ENCODE results near the gene PCNT.
"Not testable (repeated sequence)": the region's sequence is repeated elsewhere in the genome, so short reads cannot be mapped to it uniquely, and the experiment has no call there.

PCNT gene

DNA sequence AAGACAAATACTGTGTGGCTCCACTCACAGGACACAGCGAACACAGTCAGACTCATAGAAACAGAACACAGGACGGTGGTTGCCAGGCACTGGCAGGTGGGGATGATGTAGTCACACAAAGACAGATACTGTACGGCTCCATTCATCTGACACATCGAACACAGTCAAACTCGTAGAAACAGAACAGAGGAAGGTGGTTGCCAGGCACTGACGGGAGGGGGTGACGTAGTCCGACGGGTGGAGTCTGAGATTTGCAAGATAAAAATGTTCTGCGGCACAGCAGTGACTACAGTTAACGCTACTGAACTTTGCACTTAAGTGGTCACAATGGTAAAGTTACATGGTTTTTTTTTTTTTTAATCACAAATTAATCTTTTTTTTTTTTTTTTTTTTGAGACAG lies 19.0 kb upstream of the PCNT start:
- H3K9ac ChIP-seq (ENCODE audit: low read depth in 1 of 2, low read length in 2 of 2) = no peak overlapping the region
- no peaks in the 10 kb centered on the region for H3K27me3 ChIP-seq (ENCODE audit: control insufficient read depth in 2 of 2, insufficient read depth in 2 of 2, low read length in 2 of 2)
- peaks cover 0 to 6% of the 10 kb centered on the region in 2 donors for H3K36me3 ChIP-seq (ENCODE audit: control insufficient read depth in 2 of 2, insufficient read depth in 2 of 2, low read length in 2 of 2)
- H3K4me3 ChIP-seq (ENCODE audit: low read length in 2 of 2) = no peak overlapping the region
- H3K9me3 ChIP-seq (ENCODE audit: control insufficient read depth in 2 of 2, low read length in 2 of 2) = no peaks in the 10 kb centered on the region
- no peak overlapping the region for H3K27ac ChIP-seq (ENCODE audit: low read depth in 2 of 2, low read length in 2 of 2)
- no peaks in the 10 kb centered on the region for H3K4me1 ChIP-seq (ENCODE audit: control insufficient read depth in 2 of 2, insufficient read depth in 2 of 2, low read length in 2 of 2)

DNA sequence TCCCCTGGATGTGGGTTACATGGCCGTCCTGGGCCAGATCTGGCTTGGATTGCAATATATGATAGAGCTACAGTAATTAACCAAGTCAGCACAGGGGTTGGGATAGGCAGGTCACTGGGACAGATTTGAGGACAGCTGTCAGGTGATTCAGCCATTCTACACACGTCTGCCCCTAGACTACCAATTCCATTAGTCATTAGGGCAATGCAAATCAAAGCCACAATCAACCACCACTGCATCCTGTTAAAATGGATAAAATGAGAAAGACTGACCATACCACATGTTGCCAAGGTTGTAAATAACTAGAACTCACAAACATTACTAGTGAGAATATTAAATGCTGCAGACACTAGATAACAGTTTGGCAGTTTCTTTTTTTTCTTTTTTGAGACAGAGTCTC lies 16.3 kb upstream of the PCNT start:
- H3K27ac ChIP-seq (ENCODE audit: low read depth in 2 of 2, low read length in 2 of 2) = no peak overlapping the region
- no peaks in the 10 kb centered on the region for H3K27me3 ChIP-seq (ENCODE audit: control insufficient read depth in 2 of 2, insufficient read depth in 2 of 2, low read length in 2 of 2)
- no peaks in the 10 kb centered on the region for H3K9me3 ChIP-seq (ENCODE audit: control insufficient read depth in 2 of 2, low read length in 2 of 2)
- peaks cover 0 to 6% of the 10 kb centered on the region in 2 donors for H3K36me3 ChIP-seq (ENCODE audit: control insufficient read depth in 2 of 2, insufficient read depth in 2 of 2, low read length in 2 of 2)
- no peak overlapping the region for H3K4me3 ChIP-seq (ENCODE audit: low read length in 2 of 2)
- no peaks in the 10 kb centered on the region for H3K4me1 ChIP-seq (ENCODE audit: control insufficient read depth in 2 of 2, insufficient read depth in 2 of 2, low read length in 2 of 2)
- H3K9ac ChIP-seq (ENCODE audit: low read depth in 1 of 2, low read length in 2 of 2) = no peak overlapping the region

DNA sequence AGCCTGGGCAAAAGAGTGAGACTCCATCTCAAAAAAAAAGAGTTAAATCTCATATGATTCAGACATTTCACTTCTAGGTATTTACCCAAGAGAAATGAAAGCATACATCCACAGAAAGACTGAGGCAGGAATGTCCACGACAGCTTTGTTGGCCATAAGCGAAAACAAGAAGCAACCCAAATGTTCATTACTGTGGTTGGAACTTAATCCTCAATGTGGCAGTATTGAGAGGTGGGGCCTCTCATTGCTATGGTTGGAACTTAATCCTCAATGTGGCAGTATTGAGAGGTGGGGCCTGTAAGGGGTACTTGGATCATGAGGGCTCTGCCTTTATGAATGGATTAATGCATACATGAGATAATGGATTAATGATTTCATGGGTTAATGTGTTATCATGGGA lies 15.5 kb upstream of the PCNT start:
- H3K36me3 ChIP-seq (ENCODE audit: control insufficient read depth in 2 of 2, insufficient read depth in 2 of 2, low read length in 2 of 2) = peaks cover 0 to 6% of the 10 kb centered on the region in 2 donors
- no peak overlapping the region for H3K9ac ChIP-seq (ENCODE audit: low read depth in 1 of 2, low read length in 2 of 2)
- H3K27me3 ChIP-seq (ENCODE audit: control insufficient read depth in 2 of 2, insufficient read depth in 2 of 2, low read length in 2 of 2) = no peaks in the 10 kb centered on the region
- no peaks in the 10 kb centered on the region for H3K9me3 ChIP-seq (ENCODE audit: control insufficient read depth in 2 of 2, low read length in 2 of 2)
- no peak overlapping the region for H3K4me3 ChIP-seq (ENCODE audit: low read length in 2 of 2)
- no peaks in the 10 kb centered on the region for H3K4me1 ChIP-seq (ENCODE audit: control insufficient read depth in 2 of 2, insufficient read depth in 2 of 2, low read length in 2 of 2)
- no peak overlapping the region for H3K27ac ChIP-seq (ENCODE audit: low read depth in 2 of 2, low read length in 2 of 2)

DNA sequence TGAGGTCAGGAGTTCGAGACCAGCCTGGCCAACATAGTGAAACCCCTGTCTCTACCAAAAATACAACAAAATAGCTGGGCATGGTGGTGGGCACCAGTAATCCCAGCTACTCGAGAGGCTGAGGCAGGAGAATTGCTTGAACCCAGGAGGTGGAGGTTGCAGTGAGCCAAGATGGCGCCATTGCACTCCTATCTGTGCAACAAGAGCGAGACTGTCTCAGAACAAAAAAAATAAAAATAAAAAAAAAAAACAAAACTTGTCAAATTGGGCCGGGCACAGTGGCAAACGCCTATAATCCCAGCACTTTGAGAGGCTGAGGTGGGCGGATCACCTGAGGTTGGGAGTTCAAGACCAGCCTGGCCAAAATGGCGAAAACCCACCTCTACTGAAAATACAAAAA lies 13.7 kb upstream of the PCNT start:
- not testable (repeated sequence) for H3K27ac ChIP-seq (ENCODE audit: low read depth in 2 of 2, low read length in 2 of 2); H3K27me3 ChIP-seq (ENCODE audit: control insufficient read depth in 2 of 2, insufficient read depth in 2 of 2, low read length in 2 of 2); H3K4me1 ChIP-seq (ENCODE audit: control insufficient read depth in 2 of 2, insufficient read depth in 2 of 2, low read length in 2 of 2); H3K4me3 ChIP-seq (ENCODE audit: low read length in 2 of 2); H3K9ac ChIP-seq (ENCODE audit: low read depth in 1 of 2, low read length in 2 of 2); H3K36me3 ChIP-seq (ENCODE audit: control insufficient read depth in 2 of 2, insufficient read depth in 2 of 2, low read length in 2 of 2); H3K9me3 ChIP-seq (ENCODE audit: control insufficient read depth in 2 of 2, low read length in 2 of 2)

DNA sequence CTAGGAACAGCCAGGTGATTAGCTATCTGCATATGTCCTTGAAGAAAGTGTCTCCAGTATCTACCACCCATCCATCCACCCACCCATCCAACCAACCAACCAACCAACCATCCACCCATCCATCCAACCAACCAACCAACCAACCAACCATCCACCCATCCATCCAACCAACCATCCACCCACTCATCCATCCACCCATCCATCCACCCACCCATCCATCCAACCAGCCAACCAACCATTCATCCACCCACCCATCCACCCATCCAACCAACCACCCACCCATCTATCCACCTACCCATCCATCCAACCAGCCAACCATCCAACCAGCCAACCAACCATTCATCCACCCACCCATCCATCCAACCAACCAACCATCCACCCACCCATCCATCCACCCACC lies 12.4 kb upstream of the PCNT start:
- no peaks in the 10 kb centered on the region for H3K9me3 ChIP-seq (ENCODE audit: control insufficient read depth in 2 of 2, low read length in 2 of 2)
- H3K4me1 ChIP-seq (ENCODE audit: control insufficient read depth in 2 of 2, insufficient read depth in 2 of 2, low read length in 2 of 2) = no peaks in the 10 kb centered on the region
- H3K9ac ChIP-seq (ENCODE audit: low read depth in 1 of 2, low read length in 2 of 2) = no peak overlapping the region
- H3K4me3 ChIP-seq (ENCODE audit: low read length in 2 of 2) = no peak overlapping the region
- no peaks in the 10 kb centered on the region for H3K27me3 ChIP-seq (ENCODE audit: control insufficient read depth in 2 of 2, insufficient read depth in 2 of 2, low read length in 2 of 2)
- H3K27ac ChIP-seq (ENCODE audit: low read depth in 2 of 2, low read length in 2 of 2) = no peak overlapping the region
- peaks cover 0 to 3% of the 10 kb centered on the region in 2 donors for H3K36me3 ChIP-seq (ENCODE audit: control insufficient read depth in 2 of 2, insufficient read depth in 2 of 2, low read length in 2 of 2)

DNA sequence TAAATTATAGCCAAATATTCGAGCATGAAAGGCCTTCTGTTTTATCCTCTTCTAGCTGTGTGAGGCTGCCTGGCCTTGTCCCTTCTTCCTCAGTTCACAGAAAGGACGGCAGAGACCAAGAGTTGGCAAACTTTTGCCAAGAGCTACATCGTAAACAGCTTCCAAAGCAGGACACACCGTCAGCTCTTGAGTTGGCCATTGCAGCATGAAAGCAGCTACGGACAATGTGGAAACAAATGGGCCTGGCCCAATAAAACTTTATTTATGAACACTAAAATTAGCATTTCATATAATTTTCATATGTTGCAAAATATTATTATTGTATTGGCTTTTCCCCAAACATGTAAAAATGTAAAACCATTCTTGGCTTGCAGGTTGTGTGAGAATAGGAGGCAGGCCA lies 11.0 kb upstream of the PCNT start:
- Histone ChIP-seq H3K36me3 (ENCODE audit: control insufficient read depth in 2 of 2, insufficient read depth in 2 of 2, low read length in 2 of 2) (no peaks in the 10 kb centered on the region), H3K27me3 (ENCODE audit: control insufficient read depth in 2 of 2, insufficient read depth in 2 of 2, low read length in 2 of 2) (no peaks in the 10 kb centered on the region), H3K9ac (ENCODE audit: low read depth in 1 of 2, low read length in 2 of 2) (no peak overlapping the region), H3K4me3 (ENCODE audit: low read length in 2 of 2) (no peak overlapping the region), H3K27ac (ENCODE audit: low read depth in 2 of 2, low read length in 2 of 2) (no peak overlapping the region), H3K9me3 (ENCODE audit: control insufficient read depth in 2 of 2, low read length in 2 of 2) (no peaks in the 10 kb centered on the region), H3K4me1 (ENCODE audit: control insufficient read depth in 2 of 2, insufficient read depth in 2 of 2, low read length in 2 of 2) (peaks cover 3 to 5% of the 10 kb centered on the region in 2 donors)

DNA sequence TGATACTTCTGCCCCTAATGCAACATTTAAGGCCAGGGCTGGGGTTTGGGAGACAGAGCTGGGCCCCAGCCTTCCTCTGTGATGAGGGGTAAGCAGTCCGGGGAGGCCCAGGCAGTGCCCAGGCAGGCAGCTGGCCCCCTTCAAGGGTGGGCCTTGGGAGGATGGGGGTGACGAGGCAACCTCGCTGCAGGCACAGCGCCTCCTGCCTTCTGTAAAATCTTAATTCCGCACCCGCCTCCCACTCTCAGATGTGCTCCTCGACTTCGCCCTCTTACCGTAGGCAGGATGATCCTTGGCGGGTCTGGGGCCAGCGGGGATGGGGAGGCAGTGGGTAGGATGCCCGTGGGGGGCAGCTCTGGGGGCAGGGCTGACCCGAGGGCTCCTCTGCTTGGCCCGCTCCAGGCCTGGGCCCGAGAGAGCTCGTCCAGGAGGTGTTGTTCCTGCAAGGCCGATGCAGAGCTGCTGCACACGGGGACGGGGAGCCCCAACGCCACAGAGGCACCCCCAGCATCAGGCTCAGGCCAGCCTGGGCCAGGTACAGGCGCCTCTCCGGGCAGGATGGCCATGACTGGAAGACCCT lies 9.4 kb upstream of the PCNT start:
- H3K4me3 ChIP-seq (ENCODE audit: low read length in 2 of 2) = no peak overlapping the region
- peaks cover 9% of the 10 kb centered on the region in 2 donors for H3K4me1 ChIP-seq (ENCODE audit: control insufficient read depth in 2 of 2, insufficient read depth in 2 of 2, low read length in 2 of 2)
- no peaks in the 10 kb centered on the region for H3K36me3 ChIP-seq (ENCODE audit: control insufficient read depth in 2 of 2, insufficient read depth in 2 of 2, low read length in 2 of 2)

DNA sequence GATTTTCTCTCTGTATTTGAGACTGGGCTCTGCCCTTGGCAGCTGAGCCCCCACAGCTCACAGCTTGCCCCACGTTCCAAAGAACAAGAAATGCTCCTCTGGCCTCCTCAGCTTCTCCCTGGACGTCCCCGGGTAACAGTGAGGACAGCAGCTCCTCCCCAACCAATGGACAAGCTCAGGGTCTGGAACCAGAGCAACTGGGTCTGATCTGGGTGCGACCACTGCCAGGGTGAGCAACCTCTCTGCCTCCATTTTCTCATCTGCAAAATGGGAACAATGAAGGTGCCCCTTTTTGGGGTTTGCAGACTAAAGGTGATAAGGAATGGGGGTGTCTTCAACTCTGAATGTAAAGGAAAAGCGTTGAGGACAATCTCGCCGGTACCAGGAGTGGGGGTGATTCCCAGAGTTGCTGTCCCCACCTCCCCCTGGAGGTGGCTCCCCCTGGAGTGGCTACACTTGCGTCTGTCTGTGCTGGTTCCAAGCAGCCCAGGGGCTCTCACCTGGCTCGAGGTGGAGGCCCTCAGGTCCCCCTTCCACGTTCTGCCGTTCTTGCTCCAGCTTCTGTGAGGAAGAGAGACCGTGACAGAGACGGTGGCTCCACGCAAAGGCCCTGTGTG lies 7.1 kb upstream of the PCNT start:
- Histone ChIP-seq H3K27ac (ENCODE audit: low read depth in 2 of 2, low read length in 2 of 2) (no peak overlapping the region), H3K9ac (ENCODE audit: low read depth in 1 of 2, low read length in 2 of 2) (no peak overlapping the region), H3K4me1 (ENCODE audit: control insufficient read depth in 2 of 2, insufficient read depth in 2 of 2, low read length in 2 of 2) (peaks cover 13 to 14% of the 10 kb centered on the region in 2 donors), H3K27me3 (ENCODE audit: control insufficient read depth in 2 of 2, insufficient read depth in 2 of 2, low read length in 2 of 2) (no peaks in the 10 kb centered on the region), H3K36me3 (ENCODE audit: control insufficient read depth in 2 of 2, insufficient read depth in 2 of 2, low read length in 2 of 2) (no peaks in the 10 kb centered on the region), H3K9me3 (ENCODE audit: control insufficient read depth in 2 of 2, low read length in 2 of 2) (no peaks in the 10 kb centered on the region), H3K4me3 (ENCODE audit: low read length in 2 of 2) (no peak overlapping the region)

More for the DNA sequence above, 9.4 kb upstream of the PCNT start:
- H3K27ac ChIP-seq (ENCODE audit: low read depth in 2 of 2, low read length in 2 of 2) = no peak overlapping the region
- no peaks in the 10 kb centered on the region for H3K27me3 ChIP-seq (ENCODE audit: control insufficient read depth in 2 of 2, insufficient read depth in 2 of 2, low read length in 2 of 2)
- H3K9me3 ChIP-seq (ENCODE audit: control insufficient read depth in 2 of 2, low read length in 2 of 2) = no peaks in the 10 kb centered on the region
- no peak overlapping the region for H3K9ac ChIP-seq (ENCODE audit: low read depth in 1 of 2, low read length in 2 of 2)

DNA sequence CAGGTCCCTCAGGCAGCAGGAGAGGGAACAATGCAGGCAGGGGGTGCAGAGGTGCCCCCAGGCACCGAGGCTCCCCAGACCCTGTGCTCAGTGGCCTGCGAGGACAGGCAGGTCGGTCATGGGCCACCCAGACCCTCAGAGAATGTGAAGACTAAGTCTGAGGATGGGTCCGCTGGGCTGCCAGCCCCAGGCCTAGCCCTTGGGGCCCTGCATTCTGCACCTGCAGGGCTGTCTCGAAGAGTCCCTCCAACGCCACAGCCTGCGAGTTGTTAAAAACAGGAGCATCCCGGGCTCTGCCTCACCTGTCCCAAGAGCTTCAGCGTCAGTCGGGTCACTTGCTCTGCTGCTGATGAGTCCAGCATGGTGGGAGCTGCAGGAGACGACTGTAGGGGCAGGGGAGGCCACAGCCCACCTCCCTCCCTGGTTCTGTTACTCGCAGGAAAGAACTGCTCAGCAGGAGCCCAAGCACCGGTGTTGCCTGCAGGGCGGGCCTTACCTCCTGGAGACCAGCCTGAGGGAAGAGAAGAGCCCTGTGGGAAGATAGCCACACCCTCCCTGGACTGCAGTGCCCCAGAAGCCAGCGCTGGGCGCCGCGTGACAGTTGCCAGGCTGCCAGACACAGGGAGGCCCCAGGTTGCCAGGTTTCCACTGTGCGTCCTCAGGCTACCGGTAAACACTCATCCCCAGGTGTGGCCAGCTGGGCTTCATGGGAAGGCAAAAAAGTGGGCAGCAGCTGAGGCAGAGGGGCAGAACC lies 6.1 kb upstream of the PCNT start:
- H3K36me3 ChIP-seq (ENCODE audit: control insufficient read depth in 2 of 2, insufficient read depth in 2 of 2, low read length in 2 of 2) = no peaks in the 10 kb centered on the region
- H3K27me3 ChIP-seq (ENCODE audit: control insufficient read depth in 2 of 2, insufficient read depth in 2 of 2, low read length in 2 of 2) = no peaks in the 10 kb centered on the region
- peak overlapping the region in 1 of 2 donors; percentile 27 for H3K9ac ChIP-seq (ENCODE audit: low read depth in 1 of 2, low read length in 2 of 2)
- peak overlapping the region in 1 of 2 donors; percentile 19 for H3K4me3 ChIP-seq (ENCODE audit: low read length in 2 of 2)
- H3K9me3 ChIP-seq (ENCODE audit: control insufficient read depth in 2 of 2, low read length in 2 of 2) = no peaks in the 10 kb centered on the region
- H3K4me1 ChIP-seq (ENCODE audit: control insufficient read depth in 2 of 2, insufficient read depth in 2 of 2, low read length in 2 of 2) = peaks cover 23 to 24% of the 10 kb centered on the region in 2 donors
- H3K27ac ChIP-seq (ENCODE audit: low read depth in 2 of 2, low read length in 2 of 2) = no peak overlapping the region

DNA sequence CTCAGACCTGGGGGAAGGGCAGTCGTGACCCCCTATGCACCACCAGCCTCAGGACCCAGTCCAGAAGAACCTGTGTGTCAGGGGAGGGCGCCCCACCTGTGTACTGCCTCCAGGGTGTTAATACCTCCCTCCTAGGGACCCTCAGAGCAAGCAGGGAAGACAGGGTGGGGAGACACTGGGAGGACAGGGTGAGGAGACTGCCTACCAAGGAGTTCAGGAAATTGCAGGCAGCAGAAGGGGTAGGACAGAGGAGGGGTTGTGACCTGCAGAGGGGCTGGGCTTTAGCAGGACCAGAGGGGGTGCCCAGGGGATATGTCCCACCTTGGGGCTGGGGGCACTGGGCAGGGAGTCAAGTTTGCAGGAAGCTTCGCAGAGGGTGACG lies 5.5 kb upstream of the PCNT start:
- Histone ChIP-seq H3K27ac (ENCODE audit: low read depth in 2 of 2, low read length in 2 of 2) (no peak overlapping the region), H3K9ac (ENCODE audit: low read depth in 1 of 2, low read length in 2 of 2) (no peak overlapping the region)

More for the DNA sequence above, 5.5 kb upstream of the PCNT start:
- no peaks in the 10 kb centered on the region for H3K36me3 ChIP-seq (ENCODE audit: control insufficient read depth in 2 of 2, insufficient read depth in 2 of 2, low read length in 2 of 2)
- H3K9me3 ChIP-seq (ENCODE audit: control insufficient read depth in 2 of 2, low read length in 2 of 2) = no peaks in the 10 kb centered on the region
- H3K4me1 ChIP-seq (ENCODE audit: control insufficient read depth in 2 of 2, insufficient read depth in 2 of 2, low read length in 2 of 2) = peaks cover 27% of the 10 kb centered on the region in 2 donors
- no peaks in the 10 kb centered on the region for H3K27me3 ChIP-seq (ENCODE audit: control insufficient read depth in 2 of 2, insufficient read depth in 2 of 2, low read length in 2 of 2)
- no peak overlapping the region for H3K4me3 ChIP-seq (ENCODE audit: low read length in 2 of 2)

Data from mucosa of rectum (tissue), 2 donors.